K562 (cell line): ENCODE measurements around the gene KCNN4. TPM values are rescaled to one million over a fixed set of nuclear protein-coding genes. Genes with fewer than 3 reads are reported as not detected.

Experiments used
- ATAC-seq: fragments of 200-7000 bp; cut with Tn5 transposase; 3 replicates; pipeline ENCODE4 v1.9.1; 2020; ENCODE audit warnings: moderate library complexity
- BruUV-seq: library from RNA; stranded (reverse); fragments of 400-500 nt; replicated peaks from 2 replicates; lab custom pipeline; 2021; lab: Mats Ljungman, UMichigan
- CTCF ChIA-PET: fragments of 300-600 bp; formaldehyde crosslinking; extraction: SDS; loops from one replicate; lab custom pipeline; 2021; ENCODE audit warnings: low intra/inter-chr PET ratio; lab: Yijun Ruan, JAX
- POLR2A ChIA-PET: fragments of 300-600, 350-650 bp; sonication (Branson Sonifier 250); formaldehyde crosslinking; extraction: SDS; loops from one replicate; lab custom pipeline; 2021; ENCODE audit warnings: antibody characterized with exemption, inconsistent platforms; lab: Yijun Ruan, JAX
- DNase-seq, 4 experiments: peaks; one replicate each; pipeline versions ENCODE4 v3.0.0 to v3.0.0-alpha.2; 2011 to 2018; ENCODE audit warnings: low spot score in 3 of 4, mixed read lengths in 3 of 4; ENCODE audit errors: extremely low read depth in 1 of 4
- FAIRE-seq: peaks from 2 replicates; lab custom pipeline; 2011; peaks lifted over from hg19 to GRCh38; lab: Jason Lieb, UNC
- H2AFZ ChIP-seq: 2 replicates; pipeline ENCODE4 v1.6.0; 2011; ENCODE audit warnings: low read depth, low read length, control low read depth, inconsistent platforms
- H3K27ac ChIP-seq: fragments of 200-600 bp; 3 replicates; pipeline ENCODE4 v1.8.0; 2011; ENCODE audit warnings: low read depth, mild to moderate bottlenecking, control low read depth, inconsistent platforms, low read length, moderate library complexity, mixed read lengths; ENCODE audit errors: extremely low read depth
- H3K27me3 ChIP-seq, 2 experiments: fragments of 300-600 bp in 1 of 2; 2 replicates in 1 of 2; 3 replicates in 1 of 2; pipeline versions ENCODE4 v1.6.0 to v1.8.0; 2011; ENCODE audit warnings: inconsistent platforms in 2 of 2, low read length in 2 of 2, mild to moderate bottlenecking in 1 of 2, mixed read lengths in 1 of 2, moderate library complexity in 1 of 2; ENCODE audit not compliant: control insufficient read depth in 2 of 2, insufficient read depth in 2 of 2
- H3K36me3 ChIP-seq: fragments of 300-600 bp; 3 replicates; pipeline ENCODE4 v1.8.0; 2011; ENCODE audit warnings: mild to moderate bottlenecking, low read length, inconsistent platforms; ENCODE audit not compliant: control insufficient read depth, insufficient read depth
- H3K4me1 ChIP-seq, 2 experiments: fragments of 200-600 bp in 1 of 2; replicated peaks in 1 of 2; 2 replicates in 1 of 2; 3 replicates in 1 of 2; pipeline versions ENCODE4 v1.5.1 to v1.8.0; 2011; ENCODE audit warnings: inconsistent platforms in 2 of 2, low read length in 2 of 2, mild to moderate bottlenecking in 1 of 2, mixed read lengths in 1 of 2, moderate library complexity in 1 of 2; ENCODE audit not compliant: control insufficient read depth in 2 of 2, insufficient read depth in 2 of 2
- H3K4me2 ChIP-seq: 2 replicates; pipeline ENCODE4 v1.6.1; 2011; ENCODE audit warnings: low read length, control low read depth, inconsistent platforms, mixed read lengths; ENCODE audit not compliant: insufficient read depth
- H3K4me3 ChIP-seq: fragments of 200-600 bp; sonication (generic), shearing (Covaris generic); 2 replicates; pipeline ENCODE4 v1.5.1; 2016; ENCODE audit warnings: control low read depth, inconsistent platforms
- H3K79me2 ChIP-seq: fragments of 200-600 bp; 3 replicates; pipeline ENCODE4 v1.8.0; 2011; ENCODE audit warnings: low read length, inconsistent platforms; ENCODE audit not compliant: control insufficient read depth, insufficient read depth
- H3K9ac ChIP-seq, 2 experiments: 2 replicates each; pipeline versions ENCODE4 v1.6.0 to v1.6.1; 2011; ENCODE audit warnings: low read depth in 2 of 2, low read length in 2 of 2, control low read depth in 1 of 2, inconsistent platforms in 1 of 2, mild to moderate bottlenecking in 1 of 2, mixed read lengths in 1 of 2; ENCODE audit not compliant: insufficient read depth in 1 of 2
- H3K9me1 ChIP-seq: one replicate; pipeline ENCODE4 v1.6.0; 2011; ENCODE audit warnings: inconsistent platforms, mild to moderate bottlenecking, low read length, moderate library complexity; ENCODE audit not compliant: control insufficient read depth, insufficient read depth
- H3K9me3 ChIP-seq: replicated peaks from 2 replicates; pipeline ENCODE4 v1.5.1; 2011; ENCODE audit warnings: low read depth, low read length, inconsistent platforms; ENCODE audit not compliant: control insufficient read depth, insufficient read depth
- H4K20me1 ChIP-seq: replicated peaks from 2 replicates; pipeline ENCODE4 v1.6.1; 2011; ENCODE audit warnings: low read length, inconsistent platforms, mixed read lengths; ENCODE audit not compliant: control insufficient read depth, insufficient read depth
- ARHGAP35 ChIP-seq: fragments of 450-650 bp; IDR thresholded peaks from 2 replicates; pipeline ENCODE4 v1.6.1; 2018; ENCODE audit not compliant: partially characterized antibody
- ARID1B ChIP-seq: fragments of 450-650 bp; IDR thresholded peaks from 2 replicates; pipeline ENCODE4 v1.6.1; 2016; ENCODE audit warnings: antibody characterized with exemption, mild to moderate bottlenecking, inconsistent platforms
- CBFB ChIP-seq: sonication (generic); formaldehyde crosslinking; IDR thresholded peaks from 2 replicates; pipeline ENCODE4 v1.4.0; 2020; ENCODE audit warnings: mild to moderate bottlenecking, missing genetic modification reagents
- CXXC5 ChIP-seq: fragments of 250-450 bp; sonication (Bioruptor Pico); IDR thresholded peaks from 2 replicates; pipeline ENCODE4 v1.8.0; 2022; ENCODE audit warnings: inconsistent platforms, mild to moderate bottlenecking, moderate library complexity
- GTF2E2 ChIP-seq: fragments of 200-800 bp; sonication (Bioruptor generic); IDR thresholded peaks from 2 replicates; pipeline ENCODE4 v1.6.1; 2016; ENCODE audit warnings: missing genetic modification characterization, missing compliant biosample characterization
- JUN ChIP-seq, 2 experiments: sonication (generic) in 1 of 2; formaldehyde crosslinking in 1 of 2; IDR thresholded peaks; 2 replicates each; pipeline versions ENCODE4 v1.6.1 to v1.8.0; 2012 to 2022; ENCODE audit warnings: borderline replicate concordance in 2 of 2, mild to moderate bottlenecking in 2 of 2, improper control_type of control experiment in 1 of 2, low read depth in 1 of 2, low read length in 1 of 2, missing genetic modification reagents in 1 of 2
- MEF2A ChIP-seq: IDR thresholded peaks from 2 replicates; pipeline ENCODE4 v1.6.1; 2011; ENCODE audit warnings: low read depth, mild to moderate bottlenecking, low read length, moderate library complexity; ENCODE audit not compliant: control insufficient read depth
- SMAD2 ChIP-seq: fragments of 150-350 bp; IDR thresholded peaks from 2 replicates; pipeline ENCODE4 v1.6.1; 2014; ENCODE audit warnings: low read depth, mild to moderate bottlenecking, low read length
- TAF1 ChIP-seq: IDR thresholded peaks from 2 replicates; pipeline ENCODE4 v1.6.1; 2011; ENCODE audit warnings: mild to moderate bottlenecking, low read length, moderate library complexity; ENCODE audit not compliant: insufficient read depth, control insufficient read depth, severe bottlenecking; ENCODE audit errors: extremely low read depth
- TAL1 ChIP-seq: fragments of 450-650 bp; IDR thresholded peaks from 2 replicates; pipeline ENCODE4 v1.6.1; 2016; ENCODE audit warnings: mild to moderate bottlenecking
- WHSC1 ChIP-seq: IDR thresholded peaks from one replicate; pipeline ENCODE4 v1.6.1; 2012; ENCODE audit warnings: low read length, control low read depth, inconsistent platforms
- XRCC5 ChIP-seq: fragments of 200-400 bp; formaldehyde crosslinking; IDR thresholded peaks from 2 replicates; pipeline ENCODE4 v1.6.1; 2017; ENCODE audit warnings: low read depth, mild to moderate bottlenecking, low read length
- ZNF12 ChIP-seq: sonication (generic); formaldehyde crosslinking; IDR thresholded peaks from 2 replicates; pipeline ENCODE4 v1.4.0; 2020; ENCODE audit warnings: mild to moderate bottlenecking, missing genetic modification reagents
- ZNF217 ChIP-seq: sonication (generic); formaldehyde crosslinking; IDR thresholded peaks from 2 replicates; pipeline ENCODE4 v1.8.0; 2022; ENCODE audit warnings: mild to moderate bottlenecking, missing genetic modification reagents
- ZNF23 ChIP-seq: fragments of 250-450 bp; sonication (Bioruptor Pico); IDR thresholded peaks from 2 replicates; pipeline ENCODE4 v1.4.0; 2020; ENCODE audit warnings: mild to moderate bottlenecking
- ZNF354B ChIP-seq: fragments of 250-450 bp; sonication (Bioruptor Pico); IDR thresholded peaks from 2 replicates; pipeline ENCODE4 v1.4.0; 2020
- ZNF384 ChIP-seq: IDR thresholded peaks from 2 replicates; pipeline ENCODE4 v1.6.1; 2012; ENCODE audit warnings: low read depth, low read length, improper control_type of control experiment
- ZNF780A ChIP-seq: fragments of 250-450 bp; sonication (Bioruptor Pico); IDR thresholded peaks from 2 replicates; pipeline ENCODE4 v1.5.0; 2021; ENCODE audit warnings: mild to moderate bottlenecking
- WGBS: fragments of 100-300 bp; shearing (Covaris generic); methylation state at CpG from one replicate; pipeline ENCODE4 v1.1.6; 2016; ENCODE audit warnings: low coverage, mixed read lengths; ENCODE audit not compliant: insufficient coverage; ENCODE audit errors: missing lambda C conversion rate; 5-methylcytosine and 5-hydroxymethylcytosine counted together
- in situ Hi-C: fragments of 300-500 bp; cut with MboI; formaldehyde crosslinking; loops from 4 replicates; pipeline ENCODE4 v1.15.0; 2018; ENCODE audit warnings: inconsistent platforms, mixed read lengths
- intact Hi-C: fragments of 100-400 bp; cut with micrococcal nuclease; formaldehyde crosslinking; loops from 2 replicates; pipeline ENCODE4 v1.14.2; 2022
- polyA plus RNA-seq, 8 experiments: library from polyadenylated mRNA; depleted of rRNA in 4 of 8; stranded (reverse) in 5 of 8; unstranded in 3 of 8; fragments of >200 nt; fragmentation: Nextera tagmentation in 2 of 8; fragmentation: Illumina TruSeq in 1 of 8; extraction: Ambion mirVana in 2 of 8; extraction: Trizol in 1 of 8; gene quantifications; 2 replicates each; pipeline versions ENCODE4 v1.2.1 to v1.2.3, GENCODE V29; 2011 to 2014; ENCODE audit warnings: inconsistent platforms in 1 of 8, missing spikeins in 1 of 8
- total RNA-seq, 7 experiments: library from RNA; depleted of rRNA in 6 of 7; stranded (reverse); fragments of >200 nt in 6 of 7; fragmentation: Illumina TruSeq in 2 of 7; extraction: Trizol in 2 of 7; gene quantifications; 2 replicates each; pipeline versions ENCODE4 v1.2.1 to v1.2.3, GENCODE V29; 2011 to 2021; ENCODE audit warnings: low replicate concordance in 1 of 7
- TF ChIP-seq, protein P1 (sequence below): sonication (generic); formaldehyde crosslinking; IDR thresholded peaks from 2 replicates; pipeline ENCODE4 v1.8.1; 2023; ENCODE audit warnings: mild to moderate bottlenecking, missing genetic modification reagents
- TF ChIP-seq, protein P2 (sequence below): fragments of 450-650 bp; IDR thresholded peaks from 2 replicates; pipeline ENCODE4 v1.6.1; 2016; ENCODE audit warnings: antibody characterized with exemption

Gene KCNN4
- total and polyA plus RNA-seq, 9 of the 15 experiments (the other 6 are each of a cell fraction or from before 2014, with no cell fraction given): 0.53 to 37.7 (median 25.9) TPM

DNA sequence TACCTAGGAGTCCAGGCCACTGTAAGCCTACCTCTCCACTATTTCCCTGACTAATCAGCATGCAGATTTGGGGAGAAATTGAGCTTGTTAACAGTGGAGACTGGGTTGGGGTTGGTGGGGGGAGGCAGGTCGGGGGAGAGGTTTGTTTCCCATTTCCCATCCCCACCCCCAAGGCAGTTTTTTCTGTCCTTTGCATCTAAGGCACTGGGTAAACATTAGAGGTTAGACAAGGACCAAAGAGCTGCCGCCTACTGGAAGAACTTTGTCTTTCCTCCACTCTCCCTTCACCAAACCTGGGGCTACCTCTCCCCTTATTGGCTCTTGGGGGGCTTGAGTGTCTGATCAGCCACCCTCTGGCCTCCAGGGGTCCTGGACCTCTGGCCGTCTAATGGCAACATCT is 953 bp downstream of the KCNN4 start:
- ATAC-seq (peak; percentile 30), DNase-seq (peak in 2 of 4 experiments; percentile 69 to 82), FAIRE-seq (no peak)
- CTCF ChIA-PET: interaction anchor here (0.5 to 0.8 kb wide), 3 partner anchors 13 to 34 kb away, joined by 3 to 5 read pairs (median 3); no protein-coding TSS in a partner anchor
- peak overlapping the region; percentile 52 to 93; a peak in 3 of 4 replicates for H3K9ac ChIP-seq
- peaks cover 85 to 99% of the 10 kb centered on the region in 2 experiments for H3K4me1 ChIP-seq
- peak overlapping the region; percentile 72 for H3K4me2 ChIP-seq
- H3K27me3 ChIP-seq: no peaks in the 10 kb centered on the region
- peak overlapping the region; percentile 9; the same call in 1 of the 2 replicates for H2AFZ ChIP-seq
- peak overlapping the region; percentile 83 for H3K27ac ChIP-seq
- peaks cover 70% of the 10 kb centered on the region for H3K79me2 ChIP-seq
- no peaks in the 10 kb centered on the region for H3K9me3 ChIP-seq
- in situ Hi-C loops: loop anchor here (5.0 kb wide), 1 partner anchor 33 kb away; no protein-coding TSS in a partner anchor
- no TSS peak for BruUV-seq
- peak overlapping the region; percentile 47 for H3K4me3 ChIP-seq
- peaks cover 5% of the 10 kb centered on the region for H3K36me3 ChIP-seq
- 0% methylated on average over 2 of the region's 3 CpGs for WGBS
- intact Hi-C loops: no loop called here
- POLR2A ChIA-PET: interaction anchor here (1.1 kb wide), 1 partner anchor 12 kb away, joined by 3 read pairs; no protein-coding TSS in a partner anchor
- no peaks in the 10 kb centered on the region for H4K20me1 ChIP-seq
- no peaks in the 10 kb centered on the region for H3K9me1 ChIP-seq
- TF ChIP-seq CBFB (CRISPR knock-in tag): no peak
- TF ChIP-seq, protein P1, sequence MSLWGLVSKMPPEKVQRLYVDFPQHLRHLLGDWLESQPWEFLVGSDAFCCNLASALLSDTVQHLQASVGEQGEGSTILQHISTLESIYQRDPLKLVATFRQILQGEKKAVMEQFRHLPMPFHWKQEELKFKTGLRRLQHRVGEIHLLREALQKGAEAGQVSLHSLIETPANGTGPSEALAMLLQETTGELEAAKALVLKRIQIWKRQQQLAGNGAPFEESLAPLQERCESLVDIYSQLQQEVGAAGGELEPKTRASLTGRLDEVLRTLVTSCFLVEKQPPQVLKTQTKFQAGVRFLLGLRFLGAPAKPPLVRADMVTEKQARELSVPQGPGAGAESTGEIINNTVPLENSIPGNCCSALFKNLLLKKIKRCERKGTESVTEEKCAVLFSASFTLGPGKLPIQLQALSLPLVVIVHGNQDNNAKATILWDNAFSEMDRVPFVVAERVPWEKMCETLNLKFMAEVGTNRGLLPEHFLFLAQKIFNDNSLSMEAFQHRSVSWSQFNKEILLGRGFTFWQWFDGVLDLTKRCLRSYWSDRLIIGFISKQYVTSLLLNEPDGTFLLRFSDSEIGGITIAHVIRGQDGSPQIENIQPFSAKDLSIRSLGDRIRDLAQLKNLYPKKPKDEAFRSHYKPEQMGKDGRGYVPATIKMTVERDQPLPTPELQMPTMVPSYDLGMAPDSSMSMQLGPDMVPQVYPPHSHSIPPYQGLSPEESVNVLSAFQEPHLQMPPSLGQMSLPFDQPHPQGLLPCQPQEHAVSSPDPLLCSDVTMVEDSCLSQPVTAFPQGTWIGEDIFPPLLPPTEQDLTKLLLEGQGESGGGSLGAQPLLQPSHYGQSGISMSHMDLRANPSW (CRISPR knock-in tag): no peak
- TF ChIP-seq XRCC5: no peak
- TF ChIP-seq CXXC5 (CRISPR knock-in tag): peak; percentile 32
- TF ChIP-seq JUN (IDR thresholded peaks at IDR 0.05; ENCODE audit: borderline replicate concordance, low read depth, low read length): no peak
- no peak for TF ChIP-seq JUN (CRISPR knock-in tag; IDR thresholded peaks at IDR 0.05; ENCODE audit: borderline replicate concordance)
- no peak for TF ChIP-seq ZNF354B (CRISPR knock-in tag)
- TF ChIP-seq ZNF780A: no peak
- TF ChIP-seq TAF1: no peak
- TF ChIP-seq ZNF217 (CRISPR knock-in tag): no peak
- TF ChIP-seq ZNF12: no peak
- no peak for TF ChIP-seq ARHGAP35
- TF ChIP-seq ZNF384: peak; percentile 80
- TF ChIP-seq WHSC1: no peak
- no peak for TF ChIP-seq GTF2E2 (tag)
- TF ChIP-seq MEF2A: no peak
- TF ChIP-seq ZNF23 (CRISPR knock-in tag): no peak
- no peak for TF ChIP-seq TAL1
- TF ChIP-seq, protein P2, sequence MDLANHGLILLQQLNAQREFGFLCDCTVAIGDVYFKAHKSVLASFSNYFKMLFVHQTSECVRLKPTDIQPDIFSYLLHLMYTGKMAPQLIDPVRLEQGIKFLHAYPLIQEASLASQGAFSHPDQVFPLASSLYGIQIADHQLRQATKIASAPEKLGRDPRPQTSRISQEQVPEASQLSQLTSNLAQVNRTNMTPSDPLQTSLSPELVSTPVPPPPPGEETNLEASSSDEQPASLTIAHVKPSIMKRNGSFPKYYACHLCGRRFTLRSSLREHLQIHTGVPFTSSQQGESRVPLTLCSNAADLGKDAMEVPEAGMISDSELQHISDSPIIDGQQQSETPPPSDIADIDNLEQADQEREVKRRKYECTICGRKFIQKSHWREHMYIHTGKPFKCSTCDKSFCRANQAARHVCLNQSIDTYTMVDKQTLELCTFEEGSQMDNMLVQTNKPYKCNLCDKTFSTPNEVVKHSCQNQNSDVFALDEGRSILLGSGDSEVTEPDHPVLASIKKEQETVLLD: no peak
- TF ChIP-seq SMAD2: no peak
- 0 out of 2 replicates have a peak, but pooled peaks have one; percentile 13 for TF ChIP-seq ARID1B
